Endodermal cell (in vitro differentiated cells): ENCODE results near the gene PHLDA2. TPM values are rescaled to one million over a fixed set of nuclear protein-coding genes. Genes with fewer than 3 reads are reported as not detected.

Experiments used
- DNase-seq: peaks from one replicate; pipeline ENCODE4 v3.0.0-alpha.2; 2017
- H3K27ac ChIP-seq: 2 replicates; pipeline ENCODE4 v1.5.1; 2013; ENCODE audit warnings: mild to moderate bottlenecking, low read depth, low read length, moderate library complexity
- H3K27me3 ChIP-seq: 2 replicates; pipeline ENCODE4 v1.6.1; 2013; ENCODE audit warnings: mild to moderate bottlenecking, low read length, moderate library complexity; ENCODE audit not compliant: insufficient read depth, control insufficient read depth, poor library complexity, severe bottlenecking
- H3K36me3 ChIP-seq: 2 replicates; pipeline ENCODE4 v1.7.0; 2013; ENCODE audit warnings: mild to moderate bottlenecking, low read length, moderate library complexity; ENCODE audit not compliant: control insufficient read depth, insufficient read depth
- H3K4me1 ChIP-seq: one replicate; pipeline ENCODE4 v1.7.0; 2013; ENCODE audit warnings: low read length; ENCODE audit not compliant: control insufficient read depth, insufficient read depth
- H3K4me3 ChIP-seq: 2 replicates; pipeline ENCODE4 v1.5.1; 2013; ENCODE audit warnings: mild to moderate bottlenecking, low read length, moderate library complexity
- H3K9ac ChIP-seq: 2 replicates; pipeline ENCODE4 v1.6.1; 2013; ENCODE audit warnings: mild to moderate bottlenecking, low read length, moderate library complexity; ENCODE audit not compliant: poor library complexity, severe bottlenecking; ENCODE audit errors: extremely low read depth
- H3K9me3 ChIP-seq: 2 replicates; pipeline ENCODE4 v1.6.1; 2013; ENCODE audit warnings: mild to moderate bottlenecking, low read length, moderate library complexity; ENCODE audit not compliant: control insufficient read depth
- H3K27ac Mint-ChIP-seq: 2 replicates; pipeline ENCODE4 v1.8.0; 2020; ENCODE audit warnings: mixed read lengths
- H3K27me3 Mint-ChIP-seq: 2 replicates; pipeline ENCODE4 v1.8.0; 2021; ENCODE audit warnings: mild to moderate bottlenecking, mixed read lengths; ENCODE audit not compliant: insufficient read depth
- H3K36me3 Mint-ChIP-seq: 2 replicates; pipeline ENCODE4 v1.8.0; 2020; ENCODE audit warnings: low read depth, mixed read lengths
- H3K4me1 Mint-ChIP-seq: 2 replicates; pipeline ENCODE4 v1.8.0; 2020; ENCODE audit warnings: mixed read lengths
- H3K4me3 Mint-ChIP-seq: 2 replicates; pipeline ENCODE4 v1.8.0; 2020; ENCODE audit warnings: mild to moderate bottlenecking, moderate library complexity, mixed read lengths
- H3K9me3 Mint-ChIP-seq: 2 replicates; pipeline ENCODE4 v1.8.0; 2020; ENCODE audit warnings: mild to moderate bottlenecking, mixed read lengths
- WGBS, 2 experiments: methylation state at CpG; one replicate each; pipeline versions ENCODE4 v1.1.5 to v1.1.7; 2013; ENCODE audit warnings: missing lambda C conversion rate in 2 of 2, mixed read lengths in 1 of 2; ENCODE audit not compliant: insufficient coverage in 1 of 2, insufficient read length in 1 of 2; 5-methylcytosine and 5-hydroxymethylcytosine counted together
- total RNA-seq, 2 donors: library from RNA; stranded (reverse); fragmentation: NEBNext Ultra II Directional in 1 of 2; extraction: Animal tissue kit (Norgen Biotek cat#: 25700) in 1 of 2; gene quantifications; 2 replicates in 1 of 2; 3 replicates in 1 of 2; pipeline ENCODE4 v1.2.1, GENCODE V29; 2021
- TF ChIP-seq, protein P1 (sequence below): fragments of 200-600 bp; sonication (generic); conservative IDR thresholded peaks from 2 replicates; pipeline ENCODE4 v1.5.0; 2021; ENCODE audit warnings: antibody characterized with exemption, mild to moderate bottlenecking

Gene PHLDA2
- total RNA-seq, 2 donors from 2014 or later = 3.0 to 5.1 TPM

DNA sequence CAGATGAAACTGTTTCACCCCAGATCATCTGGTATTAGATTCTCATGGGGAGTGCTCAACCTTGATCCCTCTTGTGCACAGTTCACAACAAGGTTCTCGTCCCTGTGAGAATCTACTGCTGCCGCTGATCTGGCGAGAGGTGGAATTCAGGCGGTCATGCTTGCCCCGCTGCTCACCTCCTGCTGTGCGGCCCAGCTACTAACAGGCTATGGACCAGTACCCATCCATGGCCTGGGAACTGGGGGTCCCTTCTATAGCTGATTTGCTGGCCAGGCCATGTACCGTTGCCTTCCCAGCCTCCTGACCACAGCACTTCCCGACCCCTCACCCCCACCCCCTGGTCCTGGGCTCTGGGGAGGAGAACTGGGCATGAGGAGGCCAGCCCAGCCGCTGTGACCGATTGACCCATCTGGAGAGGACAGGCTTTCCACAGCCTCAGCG, 2.6 kb downstream of the PHLDA2 start:
- Histone ChIP-seq H3K27me3 (peaks cover 33% of the 10 kb centered on the region), H3K9me3 (no peaks in the 10 kb centered on the region), H3K36me3 (no peaks in the 10 kb centered on the region), H3K4me1 (no peaks in the 10 kb centered on the region), H3K27ac (no peak overlapping the region), H3K9ac (no peak overlapping the region), H3K4me3 (no peak overlapping the region)
- peaks cover 8% of the 10 kb centered on the region for H3K4me1 Mint-ChIP-seq
- no peak overlapping the region for H3K4me3 Mint-ChIP-seq
- no peak for DNase-seq
- TF ChIP-seq, protein P1, sequence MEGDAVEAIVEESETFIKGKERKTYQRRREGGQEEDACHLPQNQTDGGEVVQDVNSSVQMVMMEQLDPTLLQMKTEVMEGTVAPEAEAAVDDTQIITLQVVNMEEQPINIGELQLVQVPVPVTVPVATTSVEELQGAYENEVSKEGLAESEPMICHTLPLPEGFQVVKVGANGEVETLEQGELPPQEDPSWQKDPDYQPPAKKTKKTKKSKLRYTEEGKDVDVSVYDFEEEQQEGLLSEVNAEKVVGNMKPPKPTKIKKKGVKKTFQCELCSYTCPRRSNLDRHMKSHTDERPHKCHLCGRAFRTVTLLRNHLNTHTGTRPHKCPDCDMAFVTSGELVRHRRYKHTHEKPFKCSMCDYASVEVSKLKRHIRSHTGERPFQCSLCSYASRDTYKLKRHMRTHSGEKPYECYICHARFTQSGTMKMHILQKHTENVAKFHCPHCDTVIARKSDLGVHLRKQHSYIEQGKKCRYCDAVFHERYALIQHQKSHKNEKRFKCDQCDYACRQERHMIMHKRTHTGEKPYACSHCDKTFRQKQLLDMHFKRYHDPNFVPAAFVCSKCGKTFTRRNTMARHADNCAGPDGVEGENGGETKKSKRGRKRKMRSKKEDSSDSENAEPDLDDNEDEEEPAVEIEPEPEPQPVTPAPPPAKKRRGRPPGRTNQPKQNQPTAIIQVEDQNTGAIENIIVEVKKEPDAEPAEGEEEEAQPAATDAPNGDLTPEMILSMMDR = no peak
- peaks cover 38% of the 10 kb centered on the region for H3K27me3 Mint-ChIP-seq
- no peaks in the 10 kb centered on the region for H3K36me3 Mint-ChIP-seq
- no peaks in the 10 kb centered on the region for H3K9me3 Mint-ChIP-seq
- H3K27ac Mint-ChIP-seq = no peak overlapping the region
- WGBS, 2 experiments = 91 to 94% methylated on average over 7 to 11 of the region's 11 CpGs

DNA sequence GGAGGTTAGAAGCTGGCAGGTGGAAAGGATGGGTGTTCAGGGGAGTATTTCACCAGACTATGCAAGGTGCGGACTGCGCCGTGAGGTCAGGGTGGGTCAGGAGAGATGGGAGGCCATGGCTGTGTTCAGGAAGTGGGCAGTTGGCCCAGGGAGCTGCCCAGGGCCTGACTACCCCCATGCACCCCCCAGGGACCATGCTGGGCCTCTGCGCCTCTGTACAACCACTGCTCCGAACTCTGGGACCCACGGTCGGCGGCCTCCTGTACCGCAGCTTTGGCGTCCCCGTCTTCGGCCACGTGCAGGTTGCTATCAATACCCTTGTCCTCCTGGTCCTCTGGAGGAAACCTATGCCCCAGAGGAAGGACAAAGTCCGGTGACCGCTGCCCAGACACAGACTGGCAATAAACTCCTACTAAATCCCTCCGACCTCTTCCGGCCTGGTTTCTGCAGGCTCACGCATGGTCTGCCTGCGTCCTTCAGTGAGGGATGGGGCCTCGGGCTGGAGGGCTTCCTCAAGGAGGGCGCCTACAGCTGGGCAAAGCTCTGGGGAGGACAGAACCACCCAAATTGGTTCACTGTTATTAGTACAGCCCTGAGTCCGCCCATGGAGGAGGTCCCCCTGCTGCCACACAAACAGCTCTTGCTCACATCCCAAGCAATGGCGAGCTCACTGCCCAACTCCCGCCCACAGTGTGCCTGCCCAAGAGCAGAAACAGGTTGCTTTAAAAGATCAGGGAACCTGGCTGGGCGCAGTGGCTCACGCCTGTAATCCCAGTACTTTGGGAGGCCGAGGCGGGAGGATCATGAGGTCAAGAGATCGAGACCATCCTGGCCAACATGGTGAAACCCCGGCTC, 4.2 kb downstream of the PHLDA2 start:
- H3K9ac ChIP-seq = no peak overlapping the region
- no peak overlapping the region for H3K27ac Mint-ChIP-seq
- H3K36me3 ChIP-seq = no peaks in the 10 kb centered on the region
- no peak overlapping the region for H3K4me3 Mint-ChIP-seq
- H3K36me3 Mint-ChIP-seq = no peaks in the 10 kb centered on the region
- no peaks in the 10 kb centered on the region for H3K4me1 ChIP-seq
- TF ChIP-seq, protein P1 = no peak
- H3K27me3 Mint-ChIP-seq = peaks cover 33% of the 10 kb centered on the region
- H3K27ac ChIP-seq = no peak overlapping the region
- DNase-seq = no peak
- H3K4me3 ChIP-seq = no peak overlapping the region
- 89 to 91% methylated on average over 18 to 30 of the region's 30 CpGs for WGBS, 2 experiments
- peaks cover 5% of the 10 kb centered on the region for H3K4me1 Mint-ChIP-seq
- no peaks in the 10 kb centered on the region for H3K9me3 ChIP-seq
- peaks cover 29% of the 10 kb centered on the region for H3K27me3 ChIP-seq
- H3K9me3 Mint-ChIP-seq = no peaks in the 10 kb centered on the region

DNA sequence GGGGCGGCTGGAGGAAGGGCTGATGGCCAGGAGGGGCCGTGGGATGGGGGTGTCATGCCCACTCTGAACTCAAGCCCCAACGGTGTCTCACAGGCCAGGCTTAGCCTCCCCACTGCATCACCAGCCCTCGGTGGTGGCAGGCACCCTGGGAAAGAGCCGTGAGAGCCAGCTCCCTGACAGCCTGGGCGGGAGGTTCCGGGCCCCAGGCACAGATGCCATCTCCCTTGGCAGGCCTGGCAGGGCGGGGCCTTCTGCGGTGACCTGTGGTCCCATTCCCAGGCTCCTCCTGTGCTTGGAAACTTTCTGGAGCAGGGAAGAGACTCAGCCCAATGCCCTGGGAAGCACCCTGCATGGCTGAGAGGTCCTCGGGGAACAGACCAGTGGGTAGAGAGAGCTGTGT, 4.8 kb downstream of the PHLDA2 start:
- peaks cover 22% of the 10 kb centered on the region for H3K27me3 ChIP-seq
- H3K36me3 Mint-ChIP-seq = no peaks in the 10 kb centered on the region
- peaks cover 5% of the 10 kb centered on the region for H3K4me1 Mint-ChIP-seq
- H3K36me3 ChIP-seq = no peaks in the 10 kb centered on the region
- 87 to 93% methylated on average over 5 to 10 of the region's 10 CpGs for WGBS, 2 experiments
- no peak for DNase-seq
- no peak overlapping the region for H3K4me3 Mint-ChIP-seq
- no peak overlapping the region for H3K9ac ChIP-seq
- H3K4me1 ChIP-seq = no peaks in the 10 kb centered on the region
- H3K9me3 Mint-ChIP-seq = no peaks in the 10 kb centered on the region
- H3K27ac Mint-ChIP-seq = no peak overlapping the region
- TF ChIP-seq, protein P1 = no peak
- no peak overlapping the region for H3K27ac ChIP-seq
- no peaks in the 10 kb centered on the region for H3K9me3 ChIP-seq
- no peak overlapping the region for H3K4me3 ChIP-seq
- H3K27me3 Mint-ChIP-seq = peaks cover 29% of the 10 kb centered on the region
